Measurements from ENCODE around the gene GPHB5. TPM values are rescaled to one million over a fixed set of nuclear protein-coding genes. Genes with fewer than 3 reads are reported as not detected.
"Not testable (repeated sequence)": the region's sequence is repeated elsewhere in the genome, so short reads cannot be mapped to it uniquely, and the experiment has no call there.

GPHB5 gene, protein sequence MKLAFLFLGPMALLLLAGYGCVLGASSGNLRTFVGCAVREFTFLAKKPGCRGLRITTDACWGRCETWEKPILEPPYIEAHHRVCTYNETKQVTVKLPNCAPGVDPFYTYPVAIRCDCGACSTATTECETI
- total RNA-seq, result not detected
- long read RNA-seq, donor 1, result 0 reads
- long read RNA-seq, donor 2, result 0 reads

DNA sequence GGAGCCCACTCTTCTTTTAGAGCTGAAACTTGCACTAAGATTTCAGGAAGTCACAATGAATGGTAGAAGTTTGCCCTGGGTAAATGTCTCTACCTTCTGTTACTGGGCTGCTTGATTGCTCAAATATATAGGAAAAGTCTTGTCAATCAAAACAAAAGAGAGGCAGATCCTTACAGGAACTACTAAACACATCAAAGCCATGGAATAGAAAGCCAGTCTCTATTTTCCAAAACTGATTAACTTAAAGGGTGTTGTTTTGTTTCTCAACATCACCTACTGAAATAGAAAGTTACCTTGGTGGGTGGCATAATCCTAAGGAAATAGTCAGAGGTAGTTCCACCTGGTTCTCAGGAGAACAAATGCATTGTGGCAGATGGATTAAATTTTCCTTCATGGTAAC lies at the start of gene GPHB5:
Gene GPHB5, minus strand, starts transcription at position 101 of the 400 bp plus-strand sequence. CDS start 1,086 bp downstream, outside the sequence.
- no peak for DNase-seq (ENCODE audit: low spot score)
- intact Hi-C loops (cut with DNase I), result no loop called here

- intact Hi-C loops (cut with DNase I), result no loop called here
Measured at GRCh38 chr14:63367742-63368364, 49.1 kb upstream of the GPHB5 start.

DNA sequence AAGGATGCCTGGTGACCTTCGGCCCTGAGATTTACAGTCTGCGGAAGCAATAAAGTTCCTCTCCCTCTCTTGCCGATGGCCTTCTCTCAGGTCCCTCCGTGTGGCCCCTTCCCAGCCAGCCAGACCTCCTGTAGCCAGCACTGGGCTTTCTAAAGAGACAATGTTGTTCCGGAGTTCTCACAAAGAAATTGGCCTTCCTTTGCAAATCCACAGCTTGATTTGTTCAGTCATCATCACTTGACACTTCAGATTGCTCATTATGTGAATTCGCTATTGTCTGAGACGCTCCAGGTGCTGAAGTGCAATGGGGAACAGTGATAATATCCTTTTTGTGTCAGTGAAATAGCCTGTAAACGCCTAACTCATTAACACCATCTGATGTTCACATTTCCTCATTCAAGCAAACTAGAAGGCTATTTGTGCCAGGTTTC lies 43.7 kb upstream of the GPHB5 start:
- intact Hi-C loops (cut with DNase I), result no loop called here
- DNase-seq (ENCODE audit: low spot score), result no peak

More at GRCh38 chr14:63367742-63368364, 49.1 kb upstream of the GPHB5 start:
- no peak for DNase-seq (ENCODE audit: low spot score)

DNA sequence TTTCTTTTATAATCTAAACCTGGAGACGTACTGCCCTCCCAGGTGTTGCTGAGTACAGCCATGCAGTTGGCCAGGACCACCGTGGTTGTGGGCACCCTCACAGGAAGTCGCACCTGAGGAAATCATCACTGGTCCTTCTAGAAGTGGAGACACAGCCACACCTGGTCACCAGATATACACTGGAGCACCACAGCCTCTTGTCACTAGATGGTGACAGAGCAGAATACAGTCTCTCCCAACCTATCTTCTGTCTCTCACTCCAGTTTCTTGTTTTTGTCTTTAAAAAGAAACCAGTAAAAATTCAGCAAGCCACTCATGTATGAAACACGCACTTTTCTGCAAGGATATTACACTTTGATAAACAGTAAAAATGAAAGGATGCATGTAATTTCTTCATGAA lies 43.1 kb upstream of the GPHB5 start:
- intact Hi-C loops (cut with DNase I), result no loop called here
- no peak for DNase-seq (ENCODE audit: low spot score)

- intact Hi-C loops (cut with DNase I), result no loop called here
- no peak for DNase-seq (ENCODE audit: low spot score)
Measured at GRCh38 chr14:63357841-63358240, 39.1 kb upstream of the GPHB5 start.

DNA sequence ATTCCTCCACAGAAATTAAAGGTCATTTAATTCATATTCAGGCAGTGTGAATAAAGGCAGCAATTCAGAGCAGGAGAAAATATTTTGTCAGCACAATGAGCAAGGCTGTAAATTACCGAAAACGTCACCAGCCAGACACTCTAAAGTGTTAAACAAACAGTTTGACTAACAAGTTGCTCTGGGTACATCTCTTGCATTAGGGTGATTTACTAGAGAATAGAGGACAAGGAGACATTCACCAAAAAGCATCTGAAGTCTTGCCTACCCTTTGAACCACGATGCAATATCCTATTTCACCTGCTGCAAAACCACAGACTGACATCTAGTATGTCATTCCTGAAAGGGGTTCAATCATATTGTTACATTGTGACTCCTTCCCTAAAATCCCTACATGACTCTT lies 27.1 kb upstream of the GPHB5 start:
- no peak for DNase-seq (ENCODE audit: low spot score)
- intact Hi-C loops (cut with DNase I), result no loop called here

DNA sequence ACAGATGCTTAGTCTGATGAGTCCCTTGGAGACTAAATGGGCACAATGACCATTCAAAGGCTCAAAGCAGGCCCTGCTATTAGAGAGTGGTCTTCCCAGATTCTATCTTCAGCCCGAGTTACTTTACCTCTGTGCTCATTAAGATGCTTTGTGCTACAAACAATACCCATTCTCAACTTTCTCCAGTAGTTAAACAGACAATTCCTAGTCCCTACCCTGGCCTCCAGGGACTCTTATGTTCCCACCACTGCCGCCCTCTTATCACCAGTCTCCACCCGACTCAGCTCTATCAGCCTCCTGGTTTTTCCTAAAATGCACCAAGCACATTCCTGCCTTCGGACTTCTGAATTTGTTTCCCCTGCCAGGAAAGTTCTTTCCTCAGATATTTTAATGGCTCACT lies 25.6 kb upstream of the GPHB5 start:
- no peak for DNase-seq (ENCODE audit: low spot score)
- intact Hi-C loops (cut with DNase I), result no loop called here

DNA sequence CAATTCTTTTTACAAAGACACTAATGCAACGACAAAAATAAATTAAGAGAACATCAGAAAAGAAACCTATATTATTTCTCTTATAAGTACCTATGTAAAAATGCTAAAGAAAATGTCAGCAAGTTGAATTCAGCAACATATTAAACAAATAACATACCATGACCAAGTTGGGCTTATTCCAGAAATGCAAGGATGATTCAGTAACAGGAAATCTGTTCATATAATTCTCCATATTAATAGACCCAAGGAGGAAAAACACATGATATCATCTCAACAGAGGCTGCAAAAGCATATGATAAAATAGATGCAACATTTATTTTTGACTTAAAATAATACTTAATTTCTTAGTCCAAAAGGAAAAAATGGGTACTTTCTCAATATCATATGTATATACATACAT lies 25.1 kb upstream of the GPHB5 start:
- no peak for DNase-seq (ENCODE audit: low spot score)
- intact Hi-C loops (cut with DNase I), result no loop called here

GRCh38 chr14:63342371-63342770 lies 23.6 kb upstream of the GPHB5 start:
- DNase-seq (ENCODE audit: low spot score), result no peak
- intact Hi-C loops (cut with DNase I), result no loop called here

DNA sequence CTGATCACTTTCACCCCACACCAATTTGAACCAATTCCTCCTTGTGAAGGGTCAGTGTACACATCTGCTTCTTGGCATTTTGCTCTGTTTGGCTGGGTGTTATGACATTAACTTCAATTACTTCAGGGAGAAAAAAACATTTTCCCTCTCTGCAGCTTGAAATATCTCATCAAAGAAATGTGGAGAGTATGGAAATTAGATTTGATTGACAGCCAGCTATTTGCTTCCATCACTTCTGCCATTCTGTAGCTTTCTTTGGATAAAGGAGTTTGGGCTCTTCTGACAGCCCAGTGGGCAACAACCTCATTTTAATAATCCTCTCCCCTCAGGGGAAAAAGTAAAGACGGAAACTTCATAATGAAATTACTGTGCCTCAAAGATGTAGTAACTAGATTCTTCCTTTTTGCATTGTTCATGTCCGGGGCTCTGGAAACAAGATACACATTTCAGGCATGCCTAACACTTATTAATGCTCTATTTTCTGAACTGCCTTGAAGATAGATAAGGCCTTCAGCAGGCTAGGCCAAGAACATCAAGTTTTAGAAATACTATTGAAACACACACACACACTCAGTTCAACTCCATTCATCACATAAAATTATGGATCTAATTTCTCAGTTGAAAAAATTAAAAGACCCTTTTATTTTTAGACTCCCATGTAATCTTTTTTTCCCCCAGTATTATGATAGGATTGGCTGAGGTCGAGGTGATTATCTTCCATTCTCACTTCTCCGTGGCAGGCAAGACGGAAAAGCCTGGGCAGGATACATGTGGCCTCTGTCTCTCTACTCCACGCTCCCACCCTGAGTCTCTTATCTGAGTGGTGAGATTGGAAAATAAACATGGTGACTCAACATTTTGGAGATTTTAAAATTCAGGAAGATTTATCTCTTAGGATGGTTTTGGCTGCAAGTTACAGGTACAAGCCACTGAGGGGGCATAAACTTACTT lies 10.3 kb upstream of the GPHB5 start:
- intact Hi-C loops (cut with DNase I), result no loop called here

GRCh38 chr14:63326840-63327239 lies 8.1 kb upstream of the GPHB5 start:
- no peak for DNase-seq (ENCODE audit: low spot score)
- intact Hi-C loops (cut with DNase I), result no loop called here

More for the DNA sequence above, 10.3 kb upstream of the GPHB5 start:
- no peak for DNase-seq (ENCODE audit: low spot score)

- DNase-seq (ENCODE audit: low spot score), result no peak
- intact Hi-C loops (cut with DNase I), result no loop called here
Measured at GRCh38 chr14:63322897-63323573, 4.3 kb upstream of the GPHB5 start.

DNA sequence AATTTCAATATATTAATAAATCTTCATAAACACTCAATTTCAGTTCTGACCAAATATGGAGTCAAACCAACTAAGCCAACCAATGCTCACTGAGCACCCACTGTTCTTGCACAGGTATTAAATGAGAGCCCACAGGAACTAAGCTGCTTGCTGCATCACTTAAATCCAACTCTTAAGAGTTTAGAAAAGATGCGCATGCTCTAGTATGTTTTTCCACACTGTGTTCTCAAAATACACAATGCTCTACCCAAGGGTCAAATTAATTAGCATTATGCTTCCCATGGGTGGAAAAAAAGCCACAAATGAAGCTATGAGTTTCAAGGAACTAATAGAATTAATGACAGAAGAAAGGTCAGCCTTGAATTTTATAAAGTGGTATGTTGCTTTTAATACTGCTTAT lies 3.7 kb upstream of the GPHB5 start:
- intact Hi-C loops (cut with DNase I), result no loop called here
- no peak for DNase-seq (ENCODE audit: low spot score)

DNA sequence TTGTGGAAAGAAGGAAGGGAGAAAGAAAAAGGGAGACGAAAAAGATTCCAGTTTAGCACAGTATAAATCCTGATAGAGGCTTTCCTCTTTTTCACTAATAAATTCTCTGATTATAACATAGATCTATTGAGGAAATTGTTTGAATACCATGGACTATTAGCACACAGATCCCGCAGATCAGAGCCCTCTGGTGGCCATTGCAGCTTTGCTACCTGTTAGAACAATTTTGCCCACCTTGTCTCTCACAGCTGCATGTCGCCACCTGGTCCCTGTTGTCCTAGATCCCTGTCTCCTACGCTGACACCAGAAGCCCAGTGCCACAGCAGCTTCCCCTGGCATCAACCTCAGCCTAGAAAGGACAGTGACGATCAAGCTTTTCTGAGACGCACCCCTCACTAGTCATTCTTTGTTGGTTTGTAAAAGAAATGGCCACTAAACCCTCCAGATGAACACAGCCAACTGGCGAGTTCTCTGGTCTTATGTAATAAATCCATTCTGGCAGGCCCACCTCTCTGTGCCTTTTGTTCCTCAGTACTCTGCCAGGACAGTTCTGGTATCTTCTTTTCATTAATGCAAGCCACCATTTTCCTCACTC lies 9.9 kb downstream of the GPHB5 start:
- DNase-seq (ENCODE audit: low spot score), result no peak
- intact Hi-C loops (cut with DNase I), result no loop called here

- DNase-seq (ENCODE audit: low spot score); intact Hi-C loops (cut with DNase I): not testable (repeated sequence)
Measured at GRCh38 chr14:63304429-63304828, 14.3 kb downstream of the GPHB5 start.

GRCh38 chr14:63301891-63302534 lies 16.7 kb downstream of the GPHB5 start:
- intact Hi-C loops (cut with DNase I), result no loop called here
- DNase-seq (ENCODE audit: low spot score), result no peak

GRCh38 chr14:63300854-63301253 lies 17.9 kb downstream of the GPHB5 start:
- intact Hi-C loops (cut with DNase I), result no loop called here
- no peak for DNase-seq (ENCODE audit: low spot score)

DNA sequence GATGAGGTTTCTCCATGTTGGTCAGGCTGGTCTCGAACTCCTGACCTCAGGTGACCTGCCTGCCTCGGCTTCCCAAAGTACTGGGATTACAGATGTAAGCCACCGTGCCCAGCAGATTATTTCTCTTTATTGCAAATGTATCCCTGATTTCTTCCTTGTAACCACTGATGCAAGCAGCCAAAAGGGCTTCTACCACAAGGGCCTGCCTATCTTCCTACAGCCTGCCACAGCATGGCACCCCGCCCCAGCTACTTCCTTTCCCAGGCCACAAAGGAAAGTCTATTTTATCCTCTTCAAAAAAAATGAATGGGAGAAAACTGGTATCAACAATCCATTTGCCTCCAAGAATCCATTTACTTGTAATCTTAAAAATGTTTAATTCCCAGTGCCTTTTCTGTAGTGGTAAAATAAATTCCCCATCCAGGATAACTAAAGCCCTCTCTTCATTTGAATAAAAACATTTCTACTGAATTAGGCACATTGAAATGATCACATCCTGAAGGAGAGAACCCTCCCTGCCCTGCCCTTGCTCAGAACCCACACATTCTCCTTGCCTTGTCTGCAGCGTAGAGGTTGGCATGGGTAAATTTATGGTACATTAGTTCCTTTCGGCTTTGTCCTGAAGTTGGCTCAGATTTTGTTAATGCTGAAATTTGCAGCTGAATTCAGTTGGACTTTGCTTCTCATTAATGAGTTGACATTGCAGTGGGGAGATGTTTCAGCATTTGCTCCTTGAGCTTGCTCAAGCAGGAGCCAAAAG lies 19.2 kb downstream of the GPHB5 start:
- no peak for DNase-seq (ENCODE audit: low spot score)
- intact Hi-C loops (cut with DNase I), result no loop called here
